Fibroblast of gingiva (primary cell): Measurements from ENCODE around the gene POTEB2.
"Not testable (repeated sequence)": the region's sequence is repeated elsewhere in the genome, so short reads cannot be mapped to it uniquely, and the experiment has no call there.

Source experiments
- DNase-seq: peaks from one replicate; pipeline ENCODE4 v3.0.0-alpha.2; 2011; ENCODE audit warnings: low read depth

POTEB2 gene

DNA sequence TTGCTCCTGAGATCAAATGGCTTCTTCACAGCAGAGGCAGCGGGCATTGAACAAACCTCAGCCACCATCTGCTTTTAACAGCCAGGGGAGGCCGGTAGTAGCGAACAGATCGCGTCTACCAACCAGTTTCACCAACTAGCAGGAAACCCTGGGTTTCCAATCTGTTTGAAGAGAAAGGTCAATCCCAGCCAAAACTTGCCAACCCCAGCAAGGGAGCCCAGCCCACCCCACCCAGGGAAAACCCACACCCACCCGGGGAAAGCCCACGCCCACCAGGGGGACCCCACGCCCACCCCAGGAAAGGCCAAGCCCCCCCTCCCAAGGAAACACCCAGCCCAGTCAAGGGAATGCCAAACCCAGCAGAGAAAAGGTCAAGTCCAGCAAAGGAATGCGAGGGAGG lies at the start of gene POTEB2:
Gene POTEB2, minus strand, starts transcription at position 101 of the 400 bp plus-strand sequence. Its CDS starts 33 bp downstream, at position 68.
- not testable (repeated sequence) for DNase-seq

DNA sequence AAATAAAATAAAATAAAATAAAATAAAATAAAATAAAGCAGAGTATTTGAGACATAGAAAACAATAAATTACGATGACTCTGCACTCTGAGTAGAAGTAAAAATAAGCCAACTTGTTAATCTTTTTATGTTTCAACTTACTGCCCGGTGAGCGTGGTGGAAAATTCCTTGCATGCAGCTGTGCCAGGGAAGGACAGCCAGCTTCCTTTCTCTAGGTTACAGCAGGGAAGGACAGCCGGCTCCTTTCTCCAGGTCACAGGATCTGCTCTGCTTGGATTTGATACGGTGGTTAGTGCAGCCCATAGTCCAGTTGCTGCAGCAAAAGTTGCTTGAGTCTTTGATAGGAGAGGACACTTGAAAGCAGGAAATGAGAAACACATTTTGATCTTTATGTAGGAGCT lies 13.8 kb upstream of the POTEB2 start:
- not testable (repeated sequence) for DNase-seq

DNA sequence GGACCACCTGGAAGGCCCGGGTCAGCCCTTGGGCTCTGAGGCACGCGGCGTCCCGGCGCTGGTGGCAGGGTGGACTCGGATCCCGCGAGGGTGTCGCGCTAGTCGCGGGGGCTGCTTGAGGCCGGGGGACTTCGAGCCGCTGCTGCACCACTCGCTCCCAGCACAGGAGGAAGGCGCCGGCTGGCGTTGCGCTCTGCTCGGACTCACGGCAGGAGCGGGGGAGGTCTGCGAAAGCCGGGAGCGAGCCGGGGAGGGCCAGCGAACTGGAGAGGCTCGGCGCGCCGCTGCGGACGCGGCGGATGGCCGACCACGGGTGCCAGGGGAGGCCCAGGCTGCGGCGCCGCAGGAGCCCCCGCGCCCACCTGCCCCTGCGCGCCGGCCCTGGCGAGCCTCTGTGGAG lies 12.3 kb upstream of the POTEB2 start:
- not testable (repeated sequence) for DNase-seq

DNA sequence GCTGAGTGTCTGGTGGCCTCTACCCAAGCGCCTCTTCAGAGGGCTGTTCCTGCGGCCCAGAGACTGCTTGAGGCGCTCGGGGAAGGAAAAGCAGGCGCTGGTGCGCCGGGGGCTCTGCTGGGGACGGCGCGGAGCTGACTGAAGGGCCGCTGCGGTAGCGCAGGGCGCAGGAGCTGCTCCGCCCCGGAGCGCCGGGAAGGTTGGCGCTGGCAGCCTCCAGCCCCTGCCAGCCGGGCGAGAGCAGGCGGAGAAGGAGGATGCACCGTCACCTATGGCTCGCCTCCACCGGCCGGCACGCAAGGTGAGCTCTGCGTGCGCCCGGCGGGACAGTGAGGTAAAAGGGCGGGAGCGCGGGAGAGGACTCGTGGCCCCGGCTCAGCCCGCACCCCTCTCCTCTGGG lies 11.7 kb upstream of the POTEB2 start:
- not testable (repeated sequence) for DNase-seq
